GM18520 (cell line): Measurements from ENCODE around the gene NEGR1.

Experiments used
- ATAC-seq: cut with Tn5 transposase; IDR thresholded peaks from one replicate; pipeline ENCODE4 v1.9.1; 2021; ENCODE audit not compliant: unreplicated experiment

The NEGR1 gene

GRCh38 chr1:71589005-71589404, 693.3 kb downstream of the NEGR1 start:
- ATAC-seq = no peak

DNA sequence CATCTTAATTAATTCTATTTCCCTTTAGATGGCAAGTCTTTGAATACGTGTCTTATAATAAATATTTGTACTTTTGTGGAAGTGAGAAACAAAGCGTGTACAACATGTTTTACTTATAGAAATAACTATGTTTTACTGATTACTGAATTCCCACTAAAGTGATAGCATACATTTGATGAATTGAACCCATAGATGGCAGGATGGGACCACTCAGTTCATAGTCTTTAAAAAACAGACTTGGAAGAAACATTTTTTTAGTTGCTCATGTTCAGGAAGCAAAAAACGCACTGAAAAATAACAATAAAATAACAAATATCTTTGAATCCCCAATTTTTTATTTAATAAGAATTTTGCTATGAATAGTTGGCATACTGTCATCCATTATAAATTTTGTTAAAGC, 694.4 kb downstream of the NEGR1 start:
- ATAC-seq = no peak

- no peak for ATAC-seq
Observed at GRCh38 chr1:71586030-71586429, 696.3 kb downstream of the NEGR1 start.

DNA sequence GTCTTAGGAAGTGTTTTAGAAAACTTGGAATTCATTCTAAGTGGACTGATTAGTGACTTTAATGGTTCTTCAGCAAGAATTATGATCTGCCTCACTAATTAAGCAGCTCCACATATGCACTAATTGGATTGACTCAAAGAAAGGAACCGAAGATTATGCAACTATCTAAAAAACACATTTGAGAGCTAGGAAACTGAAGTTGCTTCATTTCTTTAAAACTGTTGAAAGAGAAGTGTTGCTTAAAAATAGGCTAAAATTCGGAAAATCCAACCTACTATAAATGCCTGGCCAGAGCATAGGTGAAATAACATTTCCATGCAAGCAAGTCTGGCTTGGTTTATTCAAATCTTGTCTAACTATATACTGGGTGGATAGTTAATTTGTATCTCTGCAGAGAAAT, 698.6 kb downstream of the NEGR1 start:
- ATAC-seq = no peak

- ATAC-seq = no peak
Observed at GRCh38 chr1:71582673-71583072, 699.7 kb downstream of the NEGR1 start.

DNA sequence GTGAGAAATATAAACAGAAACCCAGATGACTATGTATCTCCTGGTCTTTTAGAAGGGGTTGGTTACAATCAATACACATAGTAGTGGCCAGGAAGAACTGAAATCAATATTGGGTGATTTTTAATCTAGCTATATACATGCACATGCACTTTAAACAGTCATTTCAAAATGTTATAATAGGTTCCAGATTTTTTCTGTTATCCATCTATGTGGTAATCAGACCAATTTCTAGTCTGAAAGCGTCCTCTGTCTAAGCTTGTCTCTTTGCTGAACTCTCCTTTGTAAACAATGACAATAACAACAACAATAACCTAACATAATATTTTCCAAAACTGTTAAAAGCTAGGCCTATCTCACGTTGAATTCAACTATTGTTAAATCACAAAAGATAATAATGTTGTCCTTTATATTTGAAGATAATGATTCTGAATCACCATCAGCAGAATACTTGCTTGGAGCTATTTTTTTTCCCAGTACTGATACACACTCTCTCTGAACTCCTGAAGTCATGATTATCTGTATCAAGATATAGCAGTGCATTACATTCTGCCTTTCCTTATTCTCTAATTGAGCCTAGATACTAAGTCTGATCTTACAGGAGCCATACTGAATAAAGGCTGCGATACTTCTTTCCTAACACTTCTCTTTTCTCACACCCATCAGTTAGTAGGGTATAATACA, 704.7 kb downstream of the NEGR1 start:
- no peak for ATAC-seq

DNA sequence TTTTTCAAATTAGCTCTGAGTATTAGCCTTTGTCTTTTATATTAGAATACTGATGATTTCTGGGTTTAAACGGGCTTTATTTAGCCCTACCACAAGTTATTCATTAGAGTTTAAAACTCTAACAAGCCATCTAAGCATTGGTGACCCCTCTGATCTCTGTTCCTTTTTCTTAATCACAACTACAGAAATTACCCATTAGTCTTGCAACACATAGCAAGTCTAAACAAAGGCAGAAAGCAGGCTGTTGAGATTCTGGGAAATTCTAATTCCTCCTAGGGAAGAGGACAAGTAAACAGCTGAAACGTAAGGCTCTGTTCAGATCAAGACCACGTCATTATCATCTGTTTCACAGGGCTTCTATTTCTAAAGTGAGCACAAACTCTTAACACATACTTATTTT, 710.3 kb downstream of the NEGR1 start:
- no peak for ATAC-seq

DNA sequence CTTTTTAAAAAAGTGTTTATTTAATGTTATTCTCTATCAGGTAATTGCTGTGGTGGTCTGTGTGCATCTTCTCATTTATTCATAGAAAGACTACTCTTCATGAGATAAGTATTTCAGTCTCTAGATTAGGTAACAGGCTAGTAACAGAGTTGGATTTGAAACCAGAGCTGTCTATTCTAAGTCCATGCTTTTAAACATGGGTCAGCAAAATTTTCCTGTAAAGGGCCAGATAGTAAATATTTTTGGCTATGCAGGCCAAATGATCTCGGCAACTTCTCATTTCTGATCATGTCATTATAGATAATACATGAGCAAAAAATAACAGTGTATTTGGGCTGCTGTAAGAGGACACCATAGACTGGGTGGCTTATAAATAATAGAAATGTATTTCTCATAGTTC, 715.9 kb downstream of the NEGR1 start:
- ATAC-seq = no peak

GRCh38 chr1:71565831-71566230, 716.5 kb downstream of the NEGR1 start:
- no peak for ATAC-seq

DNA sequence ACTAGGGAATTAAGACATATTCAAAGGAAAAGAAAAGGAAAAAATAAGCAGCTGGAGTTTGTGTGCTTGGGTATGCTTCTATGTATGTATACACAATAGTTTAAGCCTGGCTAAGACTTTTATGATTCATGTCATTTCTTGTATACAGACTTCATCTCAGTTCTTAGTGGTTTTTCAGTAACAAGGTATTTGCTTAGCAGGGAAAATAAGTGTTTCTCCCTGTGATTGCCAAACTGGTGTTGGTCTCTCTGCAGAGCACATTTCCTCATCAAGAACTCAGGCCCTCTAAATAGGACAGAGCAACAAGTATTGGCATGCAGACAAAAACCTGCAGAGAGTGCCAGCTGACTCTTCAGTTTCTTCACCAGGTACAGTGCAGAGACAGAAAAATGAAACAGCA, 717.1 kb downstream of the NEGR1 start:
- ATAC-seq = no peak

DNA sequence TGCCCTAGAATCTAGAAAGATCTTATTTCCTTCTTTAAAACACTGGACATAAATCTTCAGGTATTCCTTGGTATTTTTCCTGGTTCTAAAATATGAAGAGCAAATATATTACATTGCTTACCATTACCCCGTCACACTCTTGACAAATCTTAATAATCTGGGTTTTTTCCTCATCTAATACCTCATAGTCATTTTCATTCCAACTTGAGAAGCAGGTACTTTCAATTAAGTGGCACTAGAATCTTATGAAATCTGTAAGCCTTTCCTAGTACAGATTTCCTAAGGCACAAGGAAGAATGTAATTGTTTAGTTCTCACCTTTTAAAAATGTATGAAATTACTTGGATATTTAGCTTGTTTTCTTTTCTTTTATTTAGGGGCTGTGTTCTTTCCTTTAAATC, 720.0 kb downstream of the NEGR1 start:
- no peak for ATAC-seq

GRCh38 chr1:71561729-71562128, 720.6 kb downstream of the NEGR1 start:
- ATAC-seq = no peak

DNA sequence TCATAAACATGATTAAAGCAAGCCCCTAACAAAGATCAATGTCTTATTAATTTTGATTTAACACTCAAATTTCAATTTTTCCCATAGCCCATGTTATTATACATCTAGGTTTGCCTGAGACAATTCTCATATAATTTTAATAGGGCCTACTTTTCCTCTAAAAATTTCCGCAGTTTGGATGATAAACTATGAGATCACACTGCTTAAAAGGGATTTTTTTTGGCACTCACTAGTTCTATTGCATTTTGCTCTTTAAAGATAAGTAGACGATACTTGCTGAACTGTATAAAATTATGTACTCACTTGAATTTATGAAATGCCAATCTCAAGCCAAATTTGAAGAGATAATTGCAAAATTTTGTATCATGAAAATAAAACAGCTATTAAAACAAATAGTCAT, 721.1 kb downstream of the NEGR1 start:
- ATAC-seq = no peak

- ATAC-seq = no peak
Observed at GRCh38 chr1:71559880-71560279, 722.5 kb downstream of the NEGR1 start.

- ATAC-seq = no peak
Observed at GRCh38 chr1:71557138-71557537, 725.2 kb downstream of the NEGR1 start.

DNA sequence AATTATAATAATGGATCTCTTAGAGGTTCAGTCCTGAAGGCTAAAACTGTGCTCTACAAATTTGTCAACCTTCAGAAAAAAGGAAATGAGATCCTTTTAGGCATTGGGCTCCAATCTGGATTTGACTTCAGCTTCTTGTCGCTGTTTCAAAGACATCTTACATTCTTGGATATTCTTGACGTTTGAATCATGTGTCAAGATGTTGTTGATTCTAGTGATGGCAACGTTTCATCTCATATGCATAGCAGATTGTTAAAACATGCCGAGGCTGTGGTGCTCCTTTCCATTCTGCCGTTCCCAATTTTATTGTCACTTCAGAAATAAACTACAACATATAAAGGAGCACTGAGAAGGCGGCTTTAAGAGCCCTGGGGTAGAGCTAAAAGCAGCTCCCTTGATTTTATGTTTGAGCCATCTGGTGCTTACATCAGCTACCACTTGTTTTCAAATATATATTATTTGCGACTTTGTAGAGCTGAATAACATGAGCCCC, 733.9 kb downstream of the NEGR1 start:
- ATAC-seq = no peak

- no peak for ATAC-seq
Observed at GRCh38 chr1:71542155-71542554, 740.2 kb downstream of the NEGR1 start.

GRCh38 chr1:71533950-71534349, 748.4 kb downstream of the NEGR1 start:
- no peak for ATAC-seq

DNA sequence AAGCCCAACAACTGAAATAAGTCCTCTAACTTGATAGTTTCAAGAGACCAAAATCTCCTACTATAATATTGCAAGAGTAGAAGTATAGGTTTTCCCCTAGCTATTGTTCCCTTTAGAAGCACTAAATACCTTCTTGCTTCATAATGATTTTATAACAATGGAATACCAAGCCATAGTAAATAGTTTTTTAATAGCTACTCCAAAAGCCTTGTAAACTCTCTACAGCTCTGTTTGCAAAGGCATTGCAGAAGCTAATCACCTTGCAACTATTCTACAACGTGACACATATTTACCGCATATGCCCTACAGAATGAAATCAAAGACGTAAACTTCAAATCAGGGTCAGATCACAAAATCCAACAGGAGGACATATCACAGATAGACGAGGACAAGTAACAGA, 750.0 kb downstream of the NEGR1 start:
- no peak for ATAC-seq

DNA sequence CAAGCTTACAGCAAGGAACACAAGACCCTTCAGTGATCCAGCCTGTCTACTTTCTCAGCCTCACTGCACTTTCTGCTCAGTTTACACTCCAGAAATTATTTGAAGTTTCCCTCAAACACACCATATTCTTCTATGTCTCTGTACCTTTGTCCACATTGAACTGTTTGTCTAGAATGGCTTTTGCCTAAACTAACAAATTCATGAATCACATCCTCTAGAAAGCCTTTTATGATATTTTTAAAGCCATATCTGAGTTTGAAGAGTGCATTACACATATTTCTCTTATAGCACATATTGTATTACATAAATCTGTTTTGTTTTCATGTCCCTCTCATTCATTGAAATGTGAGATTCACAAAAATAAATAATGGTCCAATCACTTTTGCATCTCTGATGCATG, 755.5 kb downstream of the NEGR1 start:
- ATAC-seq = no peak

GRCh38 chr1:71522721-71523120, 759.6 kb downstream of the NEGR1 start:
- no peak for ATAC-seq

GRCh38 chr1:71521655-71522264, 760.6 kb downstream of the NEGR1 start:
- no peak for ATAC-seq

DNA sequence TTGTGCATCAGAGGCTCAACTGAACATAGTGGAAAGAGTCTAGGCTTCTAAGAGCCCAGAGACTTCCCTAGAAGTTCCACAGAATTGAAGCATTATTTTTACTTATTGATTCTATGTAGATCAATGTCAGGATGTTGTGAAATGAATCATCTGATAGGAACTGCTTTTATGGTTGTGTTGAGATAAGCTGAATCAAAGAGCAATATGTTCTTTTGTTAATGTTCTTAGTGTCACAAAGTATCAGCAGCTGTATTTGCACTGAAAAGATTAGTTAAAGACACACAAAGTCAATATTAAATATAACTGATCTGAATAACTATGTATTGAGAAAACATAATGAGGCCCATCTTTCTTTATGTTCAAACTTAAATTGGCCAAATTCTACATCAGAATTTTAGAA, 770.8 kb downstream of the NEGR1 start:
- no peak for ATAC-seq
